Amniotic stem cell (primary cell): ENCODE results near the gene OSMR.
"Not testable (repeated sequence)": the region's sequence is repeated elsewhere in the genome, so short reads cannot be mapped to it uniquely, and the experiment has no call there.

Experiments
- DNase-seq: peaks from one replicate; lab custom pipeline; 2025; lab: John Stamatoyannopoulos, UW

OSMR gene

GRCh38 chr5:38831117-38831516, 14.7 kb upstream of the OSMR start:
- DNase-seq, result no peak

GRCh38 chr5:38831909-38832308, 13.9 kb upstream of the OSMR start:
- DNase-seq, result peak; percentile 29

- DNase-seq, result no peak
Measured at GRCh38 chr5:38832810-38833209, 13.0 kb upstream of the OSMR start.

GRCh38 chr5:38835887-38836286, 9.9 kb upstream of the OSMR start:
- DNase-seq, result no peak

DNA sequence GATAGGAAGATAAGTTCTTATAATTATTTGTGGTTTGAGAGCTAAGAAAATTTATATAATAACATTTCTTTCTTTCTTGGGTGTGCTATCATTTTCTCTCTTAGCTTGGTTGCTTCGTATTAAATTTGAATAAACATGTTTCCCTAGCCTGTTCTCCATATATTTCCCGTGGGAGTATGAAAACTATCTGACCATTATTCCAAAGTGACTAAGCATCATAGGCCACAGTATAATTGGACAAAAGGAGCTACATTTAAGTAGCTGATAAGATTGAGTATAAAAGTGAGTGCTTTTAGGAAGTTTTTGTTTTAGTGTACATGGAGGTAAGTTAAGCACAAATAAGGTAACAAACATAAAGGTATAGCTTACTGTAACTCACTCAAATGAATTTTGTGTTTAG, 8.4 kb upstream of the OSMR start:
- no peak for DNase-seq

DNA sequence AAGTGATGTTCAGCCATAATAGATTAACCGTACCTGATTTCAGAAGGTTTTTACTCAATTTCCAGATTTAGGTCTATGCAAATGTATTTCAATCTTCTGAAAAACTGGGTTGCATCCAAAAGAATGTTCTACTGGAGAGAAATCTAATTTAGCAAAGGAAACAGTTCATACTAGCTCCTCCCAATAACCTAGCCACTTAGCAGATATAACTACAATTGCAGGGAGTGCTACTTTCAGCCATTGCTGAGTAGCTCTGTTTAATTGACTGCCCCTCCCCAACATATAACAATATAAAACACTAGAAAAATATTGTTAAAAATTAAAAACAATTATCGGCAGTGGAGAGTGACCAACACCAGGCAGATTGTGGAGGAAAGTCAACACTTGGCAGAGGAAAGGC, 7.9 kb upstream of the OSMR start:
- DNase-seq, result no peak

DNA sequence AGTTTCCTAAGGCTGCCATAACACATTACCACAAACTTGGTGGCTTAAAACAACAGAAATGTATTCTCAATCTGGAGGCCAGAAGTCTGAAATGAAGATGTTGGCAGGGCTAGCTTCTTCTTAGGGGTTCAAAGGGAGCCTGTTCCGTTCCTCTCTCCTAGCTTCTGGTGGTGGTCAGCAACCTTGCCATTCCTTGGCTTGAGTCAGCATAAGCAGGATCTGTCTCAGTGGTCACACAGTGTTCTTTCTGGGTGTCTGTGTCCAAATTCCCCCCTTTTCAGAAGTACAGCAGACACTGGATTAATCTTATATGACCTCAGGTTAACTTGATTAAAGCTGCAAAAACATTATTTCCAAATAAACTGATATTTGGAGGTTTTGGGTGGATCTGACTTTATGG, 2.1 kb upstream of the OSMR start:
- no peak for DNase-seq

GRCh38 chr5:38846379-38847011, 683 bp downstream of the OSMR start:
- no peak for DNase-seq

GRCh38 chr5:38847559-38848347, 1.9 kb downstream of the OSMR start:
- DNase-seq, result no peak

GRCh38 chr5:38848637-38849036, 2.8 kb downstream of the OSMR start:
- no peak for DNase-seq

DNA sequence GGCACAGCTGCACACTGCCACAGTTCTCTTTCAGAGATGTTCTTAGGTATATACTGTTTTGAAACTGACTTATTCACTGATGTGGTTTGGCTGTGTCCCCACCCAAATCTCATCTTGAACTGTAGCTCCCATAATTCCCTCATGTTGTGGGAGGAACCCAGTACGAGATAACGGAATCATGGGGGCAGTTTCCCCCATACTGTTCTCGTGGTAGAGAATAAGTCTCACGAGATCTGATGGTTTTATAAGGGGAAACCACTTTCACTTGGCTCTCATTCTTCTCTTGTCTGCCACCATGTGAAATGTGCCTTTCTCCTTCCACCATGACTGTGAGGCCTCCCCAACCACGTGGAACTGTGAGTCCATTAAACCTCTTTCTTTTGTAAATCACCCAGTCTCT, 5.8 kb downstream of the OSMR start:
- DNase-seq, result not testable (repeated sequence)

DNA sequence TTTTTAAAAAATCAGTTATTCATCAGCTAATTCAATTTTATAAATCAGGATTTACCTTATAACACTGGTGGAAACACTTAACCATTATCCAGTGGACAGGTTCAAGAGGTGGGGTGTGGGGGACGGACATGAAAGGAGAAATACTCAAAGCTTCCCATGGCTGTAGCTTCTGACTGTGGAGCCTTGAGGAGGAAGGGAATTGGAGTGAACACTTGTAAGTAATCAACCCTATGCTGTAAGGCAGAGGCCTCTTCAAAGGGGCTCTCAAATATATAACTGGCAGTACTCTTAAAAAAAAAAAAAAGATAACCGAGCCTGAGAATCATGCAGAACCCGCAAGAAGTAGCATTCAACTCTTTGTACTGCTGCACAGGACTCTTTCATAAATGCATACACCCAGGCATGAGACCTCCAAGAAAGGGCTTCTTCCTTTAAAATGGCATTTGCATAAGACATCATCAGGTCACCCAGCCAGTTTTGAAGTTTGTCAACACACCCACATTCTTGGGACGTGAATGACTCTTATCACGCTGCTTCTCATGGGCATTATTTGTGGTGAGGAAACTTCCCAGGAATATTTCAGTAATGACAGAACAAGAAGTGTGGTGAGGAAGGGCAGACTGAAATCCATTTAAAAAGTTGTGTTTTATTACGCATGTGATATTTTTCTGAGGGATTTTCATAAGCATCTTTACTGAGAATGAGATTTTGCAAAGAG, 8.1 kb downstream of the OSMR start:
- peak; percentile 54 for DNase-seq

- DNase-seq, result no peak
Measured at GRCh38 chr5:38854907-38855306, 9.1 kb downstream of the OSMR start.

- DNase-seq, result no peak
Measured at GRCh38 chr5:38856660-38857059, 10.8 kb downstream of the OSMR start.

- DNase-seq, result no peak
Measured at GRCh38 chr5:38858839-38859238, 13.0 kb downstream of the OSMR start.

DNA sequence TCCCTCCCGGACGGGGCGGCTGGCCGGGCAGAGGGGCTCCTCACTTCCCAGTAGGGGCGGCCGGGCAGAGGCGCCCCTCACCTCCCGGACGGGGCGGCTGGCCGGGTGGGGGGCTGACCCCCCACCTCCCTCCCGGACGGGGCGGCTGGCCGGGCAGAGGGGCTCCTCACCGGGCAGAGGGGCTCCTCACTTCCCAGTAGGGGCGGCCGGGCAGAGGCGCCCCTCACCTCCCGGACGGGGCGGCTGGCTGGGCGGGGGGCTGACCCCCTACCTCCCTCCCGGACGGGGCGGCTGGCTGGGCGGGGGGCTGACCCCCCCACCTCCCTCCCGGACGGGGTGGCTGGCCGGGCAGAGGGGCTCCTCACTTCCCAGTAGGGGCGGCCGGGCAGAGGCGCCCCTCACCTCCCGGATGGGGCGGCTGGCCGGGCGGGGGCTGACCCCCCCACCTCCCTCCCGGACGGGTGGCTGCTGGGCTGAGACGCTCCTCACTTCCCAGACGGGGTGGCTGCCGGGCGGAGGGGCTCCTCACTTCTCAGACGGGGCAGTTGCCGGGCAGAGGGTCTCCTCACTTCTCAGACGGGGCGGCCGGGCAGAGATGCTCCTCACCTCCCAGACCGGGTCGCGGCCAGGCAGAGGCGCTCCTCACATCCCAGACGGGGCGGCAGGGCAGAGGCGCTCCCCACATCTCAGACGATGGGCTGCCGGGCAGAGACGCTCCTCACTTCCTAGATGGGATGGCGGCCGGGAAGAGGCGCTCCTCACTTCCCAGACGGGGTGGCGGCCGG, 16.4 kb downstream of the OSMR start:
- DNase-seq, result not testable (repeated sequence)

GRCh38 chr5:38866362-38867031, 20.7 kb downstream of the OSMR start:
- no peak for DNase-seq

DNA sequence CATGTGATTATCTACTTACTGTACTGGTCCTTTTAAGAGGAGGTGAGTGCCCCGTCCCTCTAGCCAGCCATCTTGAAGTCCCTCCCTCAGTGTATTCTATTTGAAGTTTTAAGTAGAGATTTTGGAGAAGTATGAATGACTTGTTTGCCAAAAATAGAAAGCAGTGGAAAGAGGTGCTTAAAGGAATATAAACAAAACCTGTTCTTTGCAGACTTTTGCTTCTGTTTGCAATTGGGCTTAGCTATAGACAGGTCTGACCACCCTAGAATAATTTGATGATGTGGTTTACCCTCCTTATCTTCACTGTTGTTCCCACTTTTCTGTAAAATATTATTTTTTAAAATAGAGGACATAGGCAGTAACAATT, 21.2 kb downstream of the OSMR start:
- no peak for DNase-seq

DNA sequence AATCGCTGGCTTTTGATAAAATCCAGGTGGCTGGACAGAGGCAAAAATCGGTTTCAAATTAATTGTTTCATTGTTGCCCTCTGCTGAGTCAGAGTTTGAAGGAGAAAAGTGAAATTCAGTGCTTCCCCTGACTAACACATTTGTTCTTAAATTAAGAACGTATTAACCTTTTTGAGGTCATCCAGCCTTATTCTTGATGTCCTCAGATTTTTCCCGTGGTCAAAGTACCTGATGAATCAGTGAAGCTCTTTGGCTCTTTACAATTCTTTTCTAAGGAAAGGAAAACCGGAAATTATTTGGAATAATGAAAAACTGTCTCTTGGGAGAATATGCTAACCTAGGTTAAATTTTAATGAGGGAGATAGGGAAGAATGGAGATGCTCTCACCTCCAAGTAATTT, 21.6 kb downstream of the OSMR start:
- no peak for DNase-seq

- no peak for DNase-seq
Measured at GRCh38 chr5:38870595-38870994, 24.8 kb downstream of the OSMR start.

DNA sequence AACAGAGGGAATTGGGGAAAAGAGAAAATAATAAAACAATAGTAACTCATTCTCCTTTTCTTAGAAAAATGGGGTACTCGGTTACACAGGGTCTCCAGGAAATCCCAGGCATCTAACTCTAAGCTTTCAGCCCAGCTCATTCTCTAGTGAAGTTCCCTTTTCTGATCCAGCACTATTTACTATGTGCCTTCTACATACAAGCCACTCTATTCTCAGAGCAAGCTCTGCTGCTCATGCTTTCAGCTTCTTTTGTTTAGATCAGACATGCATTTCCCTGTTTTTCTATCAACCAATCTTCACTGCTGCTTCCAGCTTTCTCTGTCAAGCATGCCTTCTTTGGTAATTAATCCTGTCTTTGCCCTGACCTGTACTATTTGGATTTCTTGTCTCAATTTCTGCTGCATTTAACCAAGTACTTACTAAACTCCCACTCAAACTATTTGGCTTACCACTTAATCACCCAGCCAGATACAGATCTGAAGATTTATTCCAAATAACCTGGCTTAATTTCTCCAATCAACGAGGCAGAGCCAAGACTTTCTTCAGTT, 25.3 kb downstream of the OSMR start:
- DNase-seq, result no peak
